Testis (tissue), 2 donors: ENCODE measurements around the gene SULT2B1.

Experiments
- POLR2A ChIP-seq: fragments of 450-650 bp; IDR thresholded peaks from one replicate; pipeline ENCODE4 v1.6.1; 2017; ENCODE audit warnings: antibody characterized with exemption, mild to moderate bottlenecking, moderate library complexity
- TF ChIP-seq, protein P1 (sequence below), 3 experiments: fragments of 450-650 bp in 2 of 3; fragments of 200-600 bp in 1 of 3; sonication (generic) in 1 of 3; IDR thresholded peaks; one replicate each; pipeline ENCODE4 v1.5.1; 2016 to 2019; ENCODE audit warnings: antibody characterized with exemption in 3 of 3, mild to moderate bottlenecking in 2 of 3, moderate library complexity in 1 of 3

DNA sequence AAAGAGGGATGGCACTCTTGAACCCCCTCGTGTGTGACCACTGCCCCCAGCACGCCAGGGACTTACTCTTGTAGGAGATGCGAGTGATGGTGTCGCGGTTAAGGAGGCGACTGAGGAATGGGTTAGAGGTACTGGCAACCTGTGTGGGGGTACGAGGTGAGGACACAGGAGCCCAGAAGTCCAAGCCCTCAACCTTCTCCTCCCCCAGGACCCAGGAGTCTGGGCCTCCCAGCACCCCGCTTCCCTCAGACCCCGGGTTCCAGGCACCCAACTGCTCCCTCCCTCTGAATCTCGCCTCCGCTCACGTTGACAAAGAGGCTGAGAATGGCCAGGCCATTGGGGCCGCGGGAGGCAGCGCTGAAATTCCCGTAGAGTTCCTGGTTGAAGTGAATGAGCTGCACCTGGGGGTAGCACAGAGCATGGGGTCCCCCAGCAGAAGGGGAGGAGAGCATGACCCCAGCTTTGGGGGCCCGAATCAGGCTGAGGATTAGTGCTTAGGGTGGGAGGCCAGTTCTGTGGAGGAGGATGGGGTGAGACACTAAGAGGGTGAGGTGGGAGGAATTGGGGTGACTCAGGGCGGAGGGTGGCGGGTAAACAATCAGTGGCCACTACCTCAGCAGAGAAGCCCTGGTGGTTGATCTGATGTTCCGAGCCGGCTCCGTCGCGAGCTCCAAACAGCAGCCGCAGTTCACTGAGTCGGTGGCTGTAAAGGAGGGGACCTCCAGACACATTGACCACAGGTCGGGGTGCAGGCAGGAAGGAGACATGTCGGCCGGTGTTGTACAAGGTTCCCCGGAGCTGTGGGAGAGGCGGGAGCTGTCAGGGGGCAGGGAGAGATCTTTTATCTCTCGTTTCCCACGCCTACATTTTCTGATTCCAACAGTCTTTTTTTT is 87.8 kb downstream of the SULT2B1 start:
- no peak for TF ChIP-seq POLR2A
- TF ChIP-seq, protein P1, sequence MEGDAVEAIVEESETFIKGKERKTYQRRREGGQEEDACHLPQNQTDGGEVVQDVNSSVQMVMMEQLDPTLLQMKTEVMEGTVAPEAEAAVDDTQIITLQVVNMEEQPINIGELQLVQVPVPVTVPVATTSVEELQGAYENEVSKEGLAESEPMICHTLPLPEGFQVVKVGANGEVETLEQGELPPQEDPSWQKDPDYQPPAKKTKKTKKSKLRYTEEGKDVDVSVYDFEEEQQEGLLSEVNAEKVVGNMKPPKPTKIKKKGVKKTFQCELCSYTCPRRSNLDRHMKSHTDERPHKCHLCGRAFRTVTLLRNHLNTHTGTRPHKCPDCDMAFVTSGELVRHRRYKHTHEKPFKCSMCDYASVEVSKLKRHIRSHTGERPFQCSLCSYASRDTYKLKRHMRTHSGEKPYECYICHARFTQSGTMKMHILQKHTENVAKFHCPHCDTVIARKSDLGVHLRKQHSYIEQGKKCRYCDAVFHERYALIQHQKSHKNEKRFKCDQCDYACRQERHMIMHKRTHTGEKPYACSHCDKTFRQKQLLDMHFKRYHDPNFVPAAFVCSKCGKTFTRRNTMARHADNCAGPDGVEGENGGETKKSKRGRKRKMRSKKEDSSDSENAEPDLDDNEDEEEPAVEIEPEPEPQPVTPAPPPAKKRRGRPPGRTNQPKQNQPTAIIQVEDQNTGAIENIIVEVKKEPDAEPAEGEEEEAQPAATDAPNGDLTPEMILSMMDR (IDR thresholded peaks at IDR 0.05) = no peak
